Lower leg skin (tissue), 4 donors: ENCODE data around the gene BRD3. TPM values are rescaled to one million over a fixed set of nuclear protein-coding genes. Genes with fewer than 3 reads are reported as not detected.

Experiments used
- DNase-seq, 2 donors: peaks; one replicate each; pipeline ENCODE4 v3.0.0-alpha.2; 2019; ENCODE audit warnings: low spot score in 2 of 2
- H3K4me3 ChIP-seq: fragments of 200-600 bp; sonication (generic); 2 replicates; pipeline ENCODE4 v1.5.1; 2017; ENCODE audit warnings: mild to moderate bottlenecking, low read depth; ENCODE audit not compliant: poor library complexity, severe bottlenecking
- POLR2A ChIP-seq, 2 donors: fragments of 450-650 bp; IDR thresholded peaks; one replicate each; pipeline ENCODE4 v1.6.1; 2016 to 2017; ENCODE audit warnings: antibody characterized with exemption in 2 of 2, mild to moderate bottlenecking in 1 of 2, moderate library complexity in 1 of 2
- WGBS, 2 donors: methylation state at CpG; one replicate each; pipeline ENCODE4 v1.1.5; 2018; 5-methylcytosine and 5-hydroxymethylcytosine counted together
- intact Hi-C: fragments of 100-400 bp; cut with DNase I; formaldehyde crosslinking; loops from one replicate; pipeline ENCODE4 v1.15.0; 2023; ENCODE audit warnings: low total_unique reads
- total RNA-seq, 4 donors: library from RNA; depleted of rRNA; stranded (reverse); fragments of >200 nt; gene quantifications; one replicate each; pipeline ENCODE4 v1.1.0, GENCODE V29; 2016
- TF ChIP-seq, protein P1 (sequence below), 3 donors: fragments of 450-650 bp; IDR thresholded peaks; one replicate each; pipeline ENCODE4 v1.5.1; 2016; ENCODE audit warnings: antibody characterized with exemption in 3 of 3, mild to moderate bottlenecking in 3 of 3, moderate library complexity in 2 of 3

BRD3 gene
- total RNA-seq, 4 donors from 2014 or later: 18.5 to 59.9 (median 26.7) TPM

DNA sequence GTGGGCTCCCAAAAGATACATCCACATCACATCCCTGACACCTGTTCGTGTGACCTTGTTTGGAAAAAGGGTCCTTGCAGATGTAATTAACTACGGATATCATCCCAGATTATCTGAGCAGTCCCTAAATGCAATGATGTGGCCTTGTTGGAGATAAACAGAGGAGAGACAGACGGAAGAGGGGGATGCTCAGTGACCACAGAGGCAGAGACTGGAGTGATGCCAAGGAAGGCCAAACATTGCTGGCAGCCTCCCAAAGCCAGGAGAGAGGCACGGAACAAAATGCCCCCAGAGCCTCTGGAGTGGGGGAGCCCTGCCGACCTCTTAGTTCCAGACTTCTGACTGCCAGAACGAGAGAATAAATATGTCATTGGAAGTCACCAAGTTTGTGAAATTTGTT lies 60.7 kb downstream of the BRD3 start:
- TF ChIP-seq, protein P1, sequence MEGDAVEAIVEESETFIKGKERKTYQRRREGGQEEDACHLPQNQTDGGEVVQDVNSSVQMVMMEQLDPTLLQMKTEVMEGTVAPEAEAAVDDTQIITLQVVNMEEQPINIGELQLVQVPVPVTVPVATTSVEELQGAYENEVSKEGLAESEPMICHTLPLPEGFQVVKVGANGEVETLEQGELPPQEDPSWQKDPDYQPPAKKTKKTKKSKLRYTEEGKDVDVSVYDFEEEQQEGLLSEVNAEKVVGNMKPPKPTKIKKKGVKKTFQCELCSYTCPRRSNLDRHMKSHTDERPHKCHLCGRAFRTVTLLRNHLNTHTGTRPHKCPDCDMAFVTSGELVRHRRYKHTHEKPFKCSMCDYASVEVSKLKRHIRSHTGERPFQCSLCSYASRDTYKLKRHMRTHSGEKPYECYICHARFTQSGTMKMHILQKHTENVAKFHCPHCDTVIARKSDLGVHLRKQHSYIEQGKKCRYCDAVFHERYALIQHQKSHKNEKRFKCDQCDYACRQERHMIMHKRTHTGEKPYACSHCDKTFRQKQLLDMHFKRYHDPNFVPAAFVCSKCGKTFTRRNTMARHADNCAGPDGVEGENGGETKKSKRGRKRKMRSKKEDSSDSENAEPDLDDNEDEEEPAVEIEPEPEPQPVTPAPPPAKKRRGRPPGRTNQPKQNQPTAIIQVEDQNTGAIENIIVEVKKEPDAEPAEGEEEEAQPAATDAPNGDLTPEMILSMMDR (IDR thresholded peaks at IDR 0.05): no peak
- TF ChIP-seq POLR2A (IDR thresholded peaks at IDR 0.05): no peak
- whole genome bisulfite sequencing, 2 donors: 59 to 62% methylated on average over 6 of the region's 6 CpGs
- intact Hi-C loops: no loop called here
- DNase-seq: no peak
- no peak overlapping the region for H3K4me3 ChIP-seq

DNA sequence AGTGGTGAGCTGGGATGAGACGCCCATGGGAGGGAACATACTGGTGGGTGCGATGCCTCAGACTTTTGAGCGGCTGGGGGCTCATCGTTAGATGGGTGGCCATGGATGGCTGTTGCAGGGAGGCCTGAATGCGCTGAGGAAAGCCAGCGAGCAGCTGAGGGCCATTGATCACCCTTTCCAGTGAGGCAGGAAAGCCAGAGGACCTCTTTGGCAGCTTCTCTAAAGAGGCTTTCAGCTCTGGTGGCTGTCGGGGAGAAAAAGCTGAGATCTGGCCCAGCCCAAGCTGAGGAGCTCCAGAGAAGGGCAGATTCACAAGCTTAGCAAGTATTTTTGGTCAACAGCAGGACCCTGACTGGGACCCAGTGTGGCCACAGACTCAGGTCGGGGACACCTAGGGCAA lies 62.4 kb downstream of the BRD3 start:
- no peak for DNase-seq
- H3K4me3 ChIP-seq: no peak overlapping the region
- intact Hi-C loops: no loop called here
- no peak for TF ChIP-seq POLR2A (IDR thresholded peaks at IDR 0.05)
- TF ChIP-seq, protein P1 (IDR thresholded peaks at IDR 0.05): no peak
- WGBS, 2 donors: 87 to 90% methylated on average over 8 of the region's 8 CpGs

DNA sequence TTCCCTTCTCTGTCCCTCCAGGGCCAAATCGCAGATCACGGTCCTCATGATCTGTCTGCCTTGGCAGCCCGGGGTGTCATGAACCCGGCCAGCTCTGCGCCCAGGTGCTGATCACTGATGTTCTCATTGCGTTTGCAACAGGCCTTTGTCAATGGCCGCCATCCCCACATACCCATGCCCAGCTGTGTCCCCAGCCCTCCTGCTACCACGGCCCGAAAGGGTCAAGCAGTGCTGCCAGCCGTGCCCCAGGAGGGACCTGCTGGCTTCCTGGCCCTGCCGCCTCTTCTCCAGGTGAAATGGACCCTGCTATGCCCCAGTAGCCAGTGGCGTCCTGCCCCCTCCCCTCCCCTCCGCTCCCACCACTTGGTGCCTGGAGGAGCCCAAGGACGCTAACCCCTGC lies 62.9 kb downstream of the BRD3 start:
- WGBS, 2 donors: 82 to 87% methylated on average over 13 to 14 of the region's 14 CpGs
- no peak overlapping the region for H3K4me3 ChIP-seq
- DNase-seq: no peak
- intact Hi-C loops: no loop called here
- TF ChIP-seq, protein P1 (IDR thresholded peaks at IDR 0.05): no peak
- no peak for TF ChIP-seq POLR2A (IDR thresholded peaks at IDR 0.05)

DNA sequence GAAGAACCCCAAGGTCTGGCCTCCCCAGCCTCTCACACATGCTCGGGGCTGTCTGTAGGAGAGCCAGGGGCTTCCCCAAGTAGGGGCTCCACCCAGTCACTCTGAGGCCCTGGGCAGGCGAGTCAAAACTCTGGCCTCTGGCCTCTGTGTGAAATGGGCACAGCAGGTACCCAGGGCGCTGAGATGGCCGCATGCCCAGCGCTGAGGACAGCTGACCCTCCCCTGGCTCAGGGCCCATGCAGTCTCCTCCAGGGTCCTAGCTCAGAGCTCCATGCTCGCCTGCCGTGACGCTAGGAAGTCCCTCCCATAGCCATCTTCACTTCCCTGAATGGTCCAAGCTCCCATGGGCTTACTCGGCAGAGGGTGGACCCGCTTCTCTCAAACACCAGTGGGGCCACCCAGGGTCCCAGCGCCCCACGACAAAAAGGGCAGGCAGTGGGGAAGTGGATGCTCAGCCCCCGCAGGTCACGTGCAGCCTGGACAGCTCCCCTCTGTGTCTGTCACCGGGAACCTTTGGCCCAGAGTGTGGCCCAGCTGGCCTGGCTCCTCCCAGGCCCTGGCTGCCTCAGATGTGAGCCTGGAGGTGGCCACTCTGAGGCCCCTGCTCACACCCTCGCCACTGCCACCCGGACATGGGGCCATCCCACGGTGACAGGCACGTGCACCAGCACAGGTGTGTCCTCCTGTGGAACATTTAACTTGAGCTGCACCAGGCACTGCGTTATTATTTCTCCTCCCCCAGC lies 63.5 kb downstream of the BRD3 start:
- H3K4me3 ChIP-seq: no peak overlapping the region
- TF ChIP-seq, protein P1 (IDR thresholded peaks at IDR 0.05): no peak
- no peak for TF ChIP-seq POLR2A (IDR thresholded peaks at IDR 0.05)
- intact Hi-C loops: no loop called here
- DNase-seq: no peak
- 71 to 79% methylated on average over 16 to 19 of the region's 20 CpGs for WGBS, 2 donors

DNA sequence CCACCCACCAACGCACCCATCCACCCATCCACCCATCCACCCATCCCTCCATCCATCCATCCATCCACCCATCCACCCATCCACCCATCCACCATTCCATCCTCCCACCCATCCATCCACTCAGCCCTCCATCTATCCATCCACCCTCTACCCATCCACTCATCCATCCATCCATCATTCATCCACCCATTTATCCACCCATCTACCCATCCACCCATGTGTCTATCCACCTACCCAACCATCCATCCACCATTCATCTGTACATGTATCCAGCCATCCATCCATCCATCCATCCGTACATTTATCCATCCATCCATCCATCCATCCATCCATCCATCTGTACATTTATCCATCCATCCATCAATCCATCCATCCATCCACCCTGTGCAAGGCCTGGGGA lies 64.6 kb downstream of the BRD3 start:
- 81 to 91% methylated on average over 2 of the region's 2 CpGs for WGBS, 2 donors
- H3K4me3 ChIP-seq: no peak overlapping the region
- no peak for DNase-seq
- intact Hi-C loops: no loop called here
- TF ChIP-seq, protein P1 (IDR thresholded peaks at IDR 0.05): no peak

DNA sequence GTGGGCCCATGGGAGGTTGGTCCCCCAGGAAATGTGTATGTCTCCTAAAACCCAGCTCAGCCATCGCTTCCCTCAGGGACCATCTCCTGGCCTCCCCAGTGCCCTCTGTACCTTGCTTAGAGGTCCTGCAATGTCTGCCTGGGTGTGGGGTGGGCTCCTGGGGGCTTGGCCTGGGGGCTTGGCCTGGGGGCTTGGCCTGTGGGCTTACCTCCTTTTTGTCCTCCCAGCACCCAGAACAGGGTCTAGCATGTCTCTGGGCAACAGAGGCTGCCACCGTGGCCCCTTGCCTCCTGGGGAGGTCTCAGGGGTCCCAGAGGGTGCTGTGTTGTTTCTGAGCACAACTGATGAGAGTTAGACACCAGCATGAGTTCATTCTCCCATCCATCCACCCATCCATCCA lies 65.0 kb downstream of the BRD3 start:
- 83 to 89% methylated on average over 2 of the region's 2 CpGs for WGBS, 2 donors
- intact Hi-C loops: no loop called here
- TF ChIP-seq, protein P1 (IDR thresholded peaks at IDR 0.05): no peak
- TF ChIP-seq POLR2A (IDR thresholded peaks at IDR 0.05): no peak
- DNase-seq: no peak
- H3K4me3 ChIP-seq: no peak overlapping the region
